ENCODE data around the gene SRRM1. TPM values are rescaled to one million over a fixed set of nuclear protein-coding genes. Genes with fewer than 3 reads are reported as not detected.

Gene SRRM1
- total and polyA plus RNA-seq, 9 of the 15 experiments (the other 6 are each of a cell fraction or from before 2014, with no cell fraction given): 54.5 to 268 (median 115) TPM

- BruUV-seq (replicated peaks): no TSS peak
- DNase-seq (ENCODE audit: extremely low read depth in 1 of 4, low spot score in 3 of 4) (peak in 1 of 4 experiments; percentile 3), ATAC-seq (no peak), FAIRE-seq (no peak)
- Histone ChIP-seq H2AFZ (ENCODE audit: low read depth, low read length) (no peak overlapping the region), H3K4me3 (no peak overlapping the region), H3K9me3 (replicated peaks; ENCODE audit: control insufficient read depth, insufficient read depth, low read depth, low read length) (no peaks in the 10 kb centered on the region), H4K20me1 (replicated peaks; ENCODE audit: control insufficient read depth, insufficient read depth, low read length) (no peaks in the 10 kb centered on the region), H3K79me2 (ENCODE audit: control insufficient read depth, insufficient read depth, low read length) (no peaks in the 10 kb centered on the region), H3K27me3 (ENCODE audit: control insufficient read depth in 2 of 2, insufficient read depth in 2 of 2, low read length in 2 of 2) (no peaks in the 10 kb centered on the region), H3K4me2 (ENCODE audit: insufficient read depth, low read length) (no peak overlapping the region), H3K36me3 (ENCODE audit: control insufficient read depth, insufficient read depth, low read length) (no peaks in the 10 kb centered on the region), H3K27ac (ENCODE audit: extremely low read depth, low read depth, low read length) (no peak overlapping the region), H3K9me1 (ENCODE audit: control insufficient read depth, insufficient read depth, low read length) (no peaks in the 10 kb centered on the region), H3K9ac (ENCODE audit: insufficient read depth in 1 of 2, low read depth in 2 of 2, low read length in 2 of 2) (no peak overlapping the region), H3K4me1 (replicated peaks in 1 of 2; ENCODE audit: control insufficient read depth in 2 of 2, insufficient read depth in 2 of 2, low read length in 2 of 2) (peaks cover 0 to 15% of the 10 kb centered on the region in 2 experiments; a peak in 3 of 5 replicates)
- intact Hi-C loops (cut with micrococcal nuclease): no loop called here
- CTCF ChIA-PET (ENCODE audit: low intra/inter-chr PET ratio): no interaction called here
- POLR2A ChIA-PET: no interaction called here
- in situ Hi-C loops (cut with MboI): no loop called here
- WGBS (ENCODE audit: insufficient coverage, low coverage, missing lambda C conversion rate): 60% methylated on average over 12 of the region's 12 CpGs
- no peak for TF ChIP-seq ZNF785 (CRISPR knock-in tag; IDR thresholded peaks at IDR 0.05)
- TF ChIP-seq CGGBP1 (CRISPR knock-in tag; IDR thresholded peaks at IDR 0.05): no peak
Observed at GRCh38 chr1:24720152-24720551, 77.0 kb downstream of the SRRM1 start.

GRCh38 chr1:24721533-24721932 lies 78.4 kb downstream of the SRRM1 start:
- H3K4me2 ChIP-seq (ENCODE audit: insufficient read depth, low read length): no peak overlapping the region
- 85% methylated on average over 19 of the region's 31 CpGs for WGBS (ENCODE audit: insufficient coverage, low coverage, missing lambda C conversion rate)
- DNase-seq (ENCODE audit: extremely low read depth in 1 of 4, low spot score in 3 of 4) (no peak), FAIRE-seq (no peak), ATAC-seq (no peak)
- BruUV-seq (replicated peaks): no TSS peak
- no peak overlapping the region for H3K9ac ChIP-seq (ENCODE audit: insufficient read depth in 1 of 2, low read depth in 2 of 2, low read length in 2 of 2)
- ChIA-PET CTCF (ENCODE audit: low intra/inter-chr PET ratio) (no interaction called here), POLR2A (no interaction called here)
- no peaks in the 10 kb centered on the region for H3K27me3 ChIP-seq (ENCODE audit: control insufficient read depth in 2 of 2, insufficient read depth in 2 of 2, low read length in 2 of 2)
- in situ Hi-C loops (cut with MboI) (no loop called here), intact Hi-C loops (cut with micrococcal nuclease) (no loop called here)
- H4K20me1 ChIP-seq (replicated peaks; ENCODE audit: control insufficient read depth, insufficient read depth, low read length): no peaks in the 10 kb centered on the region
- peaks cover 0 to 20% of the 10 kb centered on the region in 2 experiments; a peak in 3 of 5 replicates for H3K4me1 ChIP-seq (replicated peaks in 1 of 2; ENCODE audit: control insufficient read depth in 2 of 2, insufficient read depth in 2 of 2, low read length in 2 of 2)
- H3K36me3 ChIP-seq (ENCODE audit: control insufficient read depth, insufficient read depth, low read length): no peaks in the 10 kb centered on the region
- H3K9me3 ChIP-seq (replicated peaks; ENCODE audit: control insufficient read depth, insufficient read depth, low read depth, low read length): no peaks in the 10 kb centered on the region
- no peaks in the 10 kb centered on the region for H3K79me2 ChIP-seq (ENCODE audit: control insufficient read depth, insufficient read depth, low read length)
- H3K9me1 ChIP-seq (ENCODE audit: control insufficient read depth, insufficient read depth, low read length): no peaks in the 10 kb centered on the region
- H3K27ac ChIP-seq (ENCODE audit: extremely low read depth, low read depth, low read length): no peak overlapping the region
- no peak overlapping the region for H3K4me3 ChIP-seq
- H2AFZ ChIP-seq (ENCODE audit: low read depth, low read length): no peak overlapping the region
- TF ChIP-seq NR4A1 (CRISPR knock-in tag; IDR thresholded peaks at IDR 0.05) (no peak), NR4A1 (tag; IDR thresholded peaks at IDR 0.05) (no peak), SRSF1 (IDR thresholded peaks at IDR 0.05; ENCODE audit: low read depth, low read length) (no peak), NELFE (IDR thresholded peaks at IDR 0.05; ENCODE audit: insufficient read depth, insufficient read length) (no peak), FOXO4 (CRISPR knock-in tag; IDR thresholded peaks at IDR 0.05) (no peak), ZNF644 (tag; IDR thresholded peaks at IDR 0.05; ENCODE audit: low read depth) (no peak), KDM4B (IDR thresholded peaks at IDR 0.05; ENCODE audit: borderline replicate concordance in 2 of 2, low read depth in 1 of 2) (no peak), E2F1 (CRISPR knock-in tag; IDR thresholded peaks at IDR 0.05) (no peak), ZBTB8A (IDR thresholded peaks at IDR 0.05; ENCODE audit: partially characterized antibody) (no peak), ARID3B (CRISPR knock-in tag; IDR thresholded peaks at IDR 0.05; ENCODE audit: borderline replicate concordance) (no peak)
